ENCODE results near the gene GALNTL6. TPM values are rescaled to one million over a fixed set of nuclear protein-coding genes. Genes with fewer than 3 reads are reported as not detected.
A peak's percentile ranks its signal among the peaks of the same experiment; 100 is the strongest.

GALNTL6 gene
- total RNA-seq, 2 donors from 2014 or later = 0.08 TPM; not detected in 1

- Histone ChIP-seq H3K36me3 (no peaks in the 10 kb centered on the region), H3K4me3 (no peak overlapping the region), H3K9me3 (no peaks in the 10 kb centered on the region), H3K27ac (no peak overlapping the region), H3K27me3 (no peaks in the 10 kb centered on the region), H3K4me1 (no peaks in the 10 kb centered on the region)
- no peak for DNase-seq (ENCODE audit: low spot score)
- TF ChIP-seq CTCF (IDR thresholded peaks at IDR 0.05) = no peak
Observed at GRCh38 chr4:172188248-172188988, 375.2 kb downstream of the GALNTL6 start.

GRCh38 chr4:172202480-172203076, 389.4 kb downstream of the GALNTL6 start:
- H3K36me3 ChIP-seq = no peaks in the 10 kb centered on the region
- peak in 1 of 2 donors; percentile 49 for TF ChIP-seq CTCF (IDR thresholded peaks at IDR 0.05)
- H3K9me3 ChIP-seq = no peaks in the 10 kb centered on the region
- no peaks in the 10 kb centered on the region for H3K27me3 ChIP-seq
- H3K4me1 ChIP-seq = no peaks in the 10 kb centered on the region
- H3K4me3 ChIP-seq = no peak overlapping the region
- no peak for DNase-seq (ENCODE audit: low spot score)
- no peak overlapping the region for H3K27ac ChIP-seq

- Histone ChIP-seq H3K27ac (no peak overlapping the region), H3K4me1 (no peaks in the 10 kb centered on the region), H3K36me3 (no peaks in the 10 kb centered on the region), H3K27me3 (no peaks in the 10 kb centered on the region), H3K9me3 (no peaks in the 10 kb centered on the region), H3K4me3 (no peak overlapping the region)
- no peak for TF ChIP-seq CTCF (IDR thresholded peaks at IDR 0.05)
- DNase-seq (ENCODE audit: low spot score) = no peak
Observed at GRCh38 chr4:172207258-172207657, 394.1 kb downstream of the GALNTL6 start.

- H3K27ac ChIP-seq = no peak overlapping the region
- H3K4me3 ChIP-seq = no peak overlapping the region
- DNase-seq (ENCODE audit: low spot score) = no peak
- H3K9me3 ChIP-seq = no peaks in the 10 kb centered on the region
- TF ChIP-seq CTCF (IDR thresholded peaks at IDR 0.05) = no peak
- no peaks in the 10 kb centered on the region for H3K27me3 ChIP-seq
- H3K36me3 ChIP-seq = no peaks in the 10 kb centered on the region
- H3K4me1 ChIP-seq = no peaks in the 10 kb centered on the region
Observed at GRCh38 chr4:172207886-172208285, 394.7 kb downstream of the GALNTL6 start.

GRCh38 chr4:172220679-172221078, 407.5 kb downstream of the GALNTL6 start:
- DNase-seq (ENCODE audit: low spot score) = no peak
- Histone ChIP-seq H3K4me3 (no peak overlapping the region), H3K4me1 (no peaks in the 10 kb centered on the region), H3K27ac (no peak overlapping the region), H3K9me3 (no peaks in the 10 kb centered on the region), H3K36me3 (no peaks in the 10 kb centered on the region), H3K27me3 (no peaks in the 10 kb centered on the region)
- TF ChIP-seq CTCF (IDR thresholded peaks at IDR 0.05) = no peak
